K562 (cell line): ENCODE measurements around the gene TANC1. TPM values are rescaled to one million over a fixed set of nuclear protein-coding genes. Genes with fewer than 3 reads are reported as not detected.

Source experiments
- ATAC-seq: fragments of 200-7000 bp; cut with Tn5 transposase; 3 replicates; pipeline ENCODE4 v1.9.1; 2020; ENCODE audit warnings: moderate library complexity
- BruUV-seq: library from RNA; stranded (reverse); fragments of 400-500 nt; replicated peaks from 2 replicates; lab custom pipeline; 2021; lab: Mats Ljungman, UMichigan
- CTCF ChIA-PET: fragments of 300-600 bp; formaldehyde crosslinking; extraction: SDS; loops from one replicate; lab custom pipeline; 2021; ENCODE audit warnings: low intra/inter-chr PET ratio; lab: Yijun Ruan, JAX
- POLR2A ChIA-PET: fragments of 300-600, 350-650 bp; sonication (Branson Sonifier 250); formaldehyde crosslinking; extraction: SDS; loops from one replicate; lab custom pipeline; 2021; ENCODE audit warnings: antibody characterized with exemption, inconsistent platforms; lab: Yijun Ruan, JAX
- DNase-seq, 4 experiments: peaks; one replicate each; pipeline versions ENCODE4 v3.0.0 to v3.0.0-alpha.2; 2011 to 2018; ENCODE audit warnings: low spot score in 3 of 4, mixed read lengths in 3 of 4; ENCODE audit errors: extremely low read depth in 1 of 4
- FAIRE-seq: peaks from 2 replicates; lab custom pipeline; 2011; peaks lifted over from hg19 to GRCh38; lab: Jason Lieb, UNC
- H2AFZ ChIP-seq: 2 replicates; pipeline ENCODE4 v1.6.0; 2011; ENCODE audit warnings: low read depth, low read length, control low read depth, inconsistent platforms
- H3K27ac ChIP-seq: fragments of 200-600 bp; 3 replicates; pipeline ENCODE4 v1.8.0; 2011; ENCODE audit warnings: low read depth, mild to moderate bottlenecking, control low read depth, inconsistent platforms, low read length, moderate library complexity, mixed read lengths; ENCODE audit errors: extremely low read depth
- H3K27me3 ChIP-seq, 2 experiments: fragments of 300-600 bp in 1 of 2; 2 replicates in 1 of 2; 3 replicates in 1 of 2; pipeline versions ENCODE4 v1.6.0 to v1.8.0; 2011; ENCODE audit warnings: inconsistent platforms in 2 of 2, low read length in 2 of 2, mild to moderate bottlenecking in 1 of 2, mixed read lengths in 1 of 2, moderate library complexity in 1 of 2; ENCODE audit not compliant: control insufficient read depth in 2 of 2, insufficient read depth in 2 of 2
- H3K36me3 ChIP-seq: fragments of 300-600 bp; 3 replicates; pipeline ENCODE4 v1.8.0; 2011; ENCODE audit warnings: mild to moderate bottlenecking, low read length, inconsistent platforms; ENCODE audit not compliant: control insufficient read depth, insufficient read depth
- H3K4me1 ChIP-seq, 2 experiments: fragments of 200-600 bp in 1 of 2; replicated peaks in 1 of 2; 2 replicates in 1 of 2; 3 replicates in 1 of 2; pipeline versions ENCODE4 v1.5.1 to v1.8.0; 2011; ENCODE audit warnings: inconsistent platforms in 2 of 2, low read length in 2 of 2, mild to moderate bottlenecking in 1 of 2, mixed read lengths in 1 of 2, moderate library complexity in 1 of 2; ENCODE audit not compliant: control insufficient read depth in 2 of 2, insufficient read depth in 2 of 2
- H3K4me2 ChIP-seq: 2 replicates; pipeline ENCODE4 v1.6.1; 2011; ENCODE audit warnings: low read length, control low read depth, inconsistent platforms, mixed read lengths; ENCODE audit not compliant: insufficient read depth
- H3K4me3 ChIP-seq: fragments of 200-600 bp; sonication (generic), shearing (Covaris generic); 2 replicates; pipeline ENCODE4 v1.5.1; 2016; ENCODE audit warnings: control low read depth, inconsistent platforms
- H3K79me2 ChIP-seq: fragments of 200-600 bp; 3 replicates; pipeline ENCODE4 v1.8.0; 2011; ENCODE audit warnings: low read length, inconsistent platforms; ENCODE audit not compliant: control insufficient read depth, insufficient read depth
- H3K9ac ChIP-seq, 2 experiments: 2 replicates each; pipeline versions ENCODE4 v1.6.0 to v1.6.1; 2011; ENCODE audit warnings: low read depth in 2 of 2, low read length in 2 of 2, control low read depth in 1 of 2, inconsistent platforms in 1 of 2, mild to moderate bottlenecking in 1 of 2, mixed read lengths in 1 of 2; ENCODE audit not compliant: insufficient read depth in 1 of 2
- H3K9me1 ChIP-seq: one replicate; pipeline ENCODE4 v1.6.0; 2011; ENCODE audit warnings: inconsistent platforms, mild to moderate bottlenecking, low read length, moderate library complexity; ENCODE audit not compliant: control insufficient read depth, insufficient read depth
- H3K9me3 ChIP-seq: replicated peaks from 2 replicates; pipeline ENCODE4 v1.5.1; 2011; ENCODE audit warnings: low read depth, low read length, inconsistent platforms; ENCODE audit not compliant: control insufficient read depth, insufficient read depth
- H4K20me1 ChIP-seq: replicated peaks from 2 replicates; pipeline ENCODE4 v1.6.1; 2011; ENCODE audit warnings: low read length, inconsistent platforms, mixed read lengths; ENCODE audit not compliant: control insufficient read depth, insufficient read depth
- CBX5 ChIP-seq: IDR thresholded peaks from 2 replicates; pipeline ENCODE4 v1.6.1; 2014; ENCODE audit warnings: low read depth, borderline replicate concordance
- FUS ChIP-seq: fragments of 200-400 bp; formaldehyde crosslinking; optimal IDR thresholded peaks from 2 replicates; pipeline ENCODE3; 2017; ENCODE audit warnings: low read depth, low read length
- HCFC1 ChIP-seq: IDR thresholded peaks from 2 replicates; pipeline ENCODE4 v1.6.1; 2012; ENCODE audit warnings: low read depth, low read length, improper control_type of control experiment
- HIVEP1 ChIP-seq: fragments of 250-450 bp; sonication (Bioruptor Pico); IDR thresholded peaks from 2 replicates; pipeline ENCODE4 v1.4.0; 2020; ENCODE audit warnings: mild to moderate bottlenecking
- HMGN3 ChIP-seq: IDR thresholded peaks from 2 replicates; pipeline ENCODE4 v1.6.1; 2011; ENCODE audit warnings: borderline replicate concordance, low read depth, mild to moderate bottlenecking, mixed read lengths, low read length; ENCODE audit not compliant: insufficient read length; ENCODE audit errors: extremely low read depth
- PPARD ChIP-seq: fragments of 250-450 bp; sonication (Bioruptor Pico); IDR thresholded peaks from 2 replicates; pipeline ENCODE4 v1.8.0; 2022; ENCODE audit warnings: inconsistent platforms, mild to moderate bottlenecking, moderate library complexity
- RUNX1 ChIP-seq: sonication (generic); IDR thresholded peaks from 2 replicates; pipeline ENCODE4 v1.6.1; 2016; ENCODE audit warnings: antibody characterized with exemption, low read depth
- STAG1 ChIP-seq: sonication (generic); formaldehyde crosslinking; IDR thresholded peaks from 2 replicates; pipeline ENCODE4 v1.5.0; 2020; ENCODE audit warnings: missing genetic modification reagents, borderline replicate concordance
- TAF1 ChIP-seq: IDR thresholded peaks from 2 replicates; pipeline ENCODE4 v1.6.1; 2011; ENCODE audit warnings: mild to moderate bottlenecking, low read length, moderate library complexity; ENCODE audit not compliant: insufficient read depth, control insufficient read depth, severe bottlenecking; ENCODE audit errors: extremely low read depth
- YY1 ChIP-seq, 3 experiments: IDR thresholded peaks; 2 replicates each; pipeline ENCODE4 v1.6.1; 2011; ENCODE audit warnings: low read length in 2 of 3, mild to moderate bottlenecking in 2 of 3, moderate library complexity in 2 of 3, borderline replicate concordance in 1 of 3, control low read depth in 1 of 3, low read depth in 1 of 3; ENCODE audit not compliant: insufficient read depth in 3 of 3, insufficient replicate concordance in 2 of 3, control insufficient read depth in 1 of 3, insufficient read length in 1 of 3; ENCODE audit errors: extremely low read depth in 1 of 3
- ZFP91 ChIP-seq: sonication (generic); formaldehyde crosslinking; IDR thresholded peaks from 2 replicates; pipeline ENCODE4 v1.8.0; 2022; ENCODE audit warnings: mild to moderate bottlenecking, missing genetic modification reagents
- ZNF274 ChIP-seq: IDR thresholded peaks from 2 replicates; pipeline ENCODE4 v1.6.1; 2011; ENCODE audit warnings: low read depth, mild to moderate bottlenecking, low read length, moderate library complexity, borderline replicate concordance
- WGBS: fragments of 100-300 bp; shearing (Covaris generic); methylation state at CpG from one replicate; pipeline ENCODE4 v1.1.6; 2016; ENCODE audit warnings: low coverage, mixed read lengths; ENCODE audit not compliant: insufficient coverage; ENCODE audit errors: missing lambda C conversion rate; 5-methylcytosine and 5-hydroxymethylcytosine counted together
- in situ Hi-C: fragments of 300-500 bp; cut with MboI; formaldehyde crosslinking; loops from 4 replicates; pipeline ENCODE4 v1.15.0; 2018; ENCODE audit warnings: inconsistent platforms, mixed read lengths
- intact Hi-C: fragments of 100-400 bp; cut with micrococcal nuclease; formaldehyde crosslinking; loops from 2 replicates; pipeline ENCODE4 v1.14.2; 2022
- polyA plus RNA-seq, 8 experiments: library from polyadenylated mRNA; depleted of rRNA in 4 of 8; stranded (reverse) in 5 of 8; unstranded in 3 of 8; fragments of >200 nt; fragmentation: Nextera tagmentation in 2 of 8; fragmentation: Illumina TruSeq in 1 of 8; extraction: Ambion mirVana in 2 of 8; extraction: Trizol in 1 of 8; gene quantifications; 2 replicates each; pipeline versions ENCODE4 v1.2.1 to v1.2.3, GENCODE V29; 2011 to 2014; ENCODE audit warnings: inconsistent platforms in 1 of 8, missing spikeins in 1 of 8
- total RNA-seq, 7 experiments: library from RNA; depleted of rRNA in 6 of 7; stranded (reverse); fragments of >200 nt in 6 of 7; fragmentation: Illumina TruSeq in 2 of 7; extraction: Trizol in 2 of 7; gene quantifications; 2 replicates each; pipeline versions ENCODE4 v1.2.1 to v1.2.3, GENCODE V29; 2011 to 2021; ENCODE audit warnings: low replicate concordance in 1 of 7
- TF ChIP-seq, protein P1 (sequence below): IDR thresholded peaks from 3 replicates; pipeline ENCODE4 v1.6.1; 2011; ENCODE audit warnings: borderline replicate concordance, mild to moderate bottlenecking; ENCODE audit not compliant: insufficient read length, insufficient read depth

The TANC1 gene
- total and polyA plus RNA-seq, 9 of the 15 experiments (the other 6 are each of a cell fraction or from before 2014, with no cell fraction given) = under 0.01 to 0.20 (median 0.07) TPM; not detected in 1

- H3K27ac ChIP-seq = no peak overlapping the region
- in situ Hi-C loops (loop anchor here (25.0 kb wide), 1 partner anchor 890 kb away; no protein-coding TSS in a partner anchor), intact Hi-C loops (no loop called here)
- no peaks in the 10 kb centered on the region for H3K79me2 ChIP-seq
- H3K4me1 ChIP-seq = peaks cover 0 to 4% of the 10 kb centered on the region in 2 experiments; a peak in 1 of 5 replicates
- H4K20me1 ChIP-seq = no peaks in the 10 kb centered on the region
- DNase-seq (no peak), FAIRE-seq (no peak), ATAC-seq (no peak)
- CTCF ChIA-PET = interaction anchor here (0.6 kb wide), 1 partner anchor 23 kb away, joined by 5 read pairs; no protein-coding TSS in a partner anchor
- H3K9me1 ChIP-seq = no peaks in the 10 kb centered on the region
- 0% methylated on average over 15 of the region's 15 CpGs for WGBS
- peaks cover 0 to 8% of the 10 kb centered on the region in 2 experiments; a peak in 1 of 5 replicates for H3K27me3 ChIP-seq
- H3K9me3 ChIP-seq = no peaks in the 10 kb centered on the region
- H3K36me3 ChIP-seq = no peaks in the 10 kb centered on the region
- H3K9ac ChIP-seq = no peak overlapping the region
- H2AFZ ChIP-seq = no peak overlapping the region
- no TSS peak for BruUV-seq
- no peak overlapping the region for H3K4me2 ChIP-seq
- POLR2A ChIA-PET = no interaction called here
- no peak overlapping the region for H3K4me3 ChIP-seq
- TF ChIP-seq ZNF274 = no peak
- TF ChIP-seq TAF1 = no peak
- TF ChIP-seq, protein P1, sequence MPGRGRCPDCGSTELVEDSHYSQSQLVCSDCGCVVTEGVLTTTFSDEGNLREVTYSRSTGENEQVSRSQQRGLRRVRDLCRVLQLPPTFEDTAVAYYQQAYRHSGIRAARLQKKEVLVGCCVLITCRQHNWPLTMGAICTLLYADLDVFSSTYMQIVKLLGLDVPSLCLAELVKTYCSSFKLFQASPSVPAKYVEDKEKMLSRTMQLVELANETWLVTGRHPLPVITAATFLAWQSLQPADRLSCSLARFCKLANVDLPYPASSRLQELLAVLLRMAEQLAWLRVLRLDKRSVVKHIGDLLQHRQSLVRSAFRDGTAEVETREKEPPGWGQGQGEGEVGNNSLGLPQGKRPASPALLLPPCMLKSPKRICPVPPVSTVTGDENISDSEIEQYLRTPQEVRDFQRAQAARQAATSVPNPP = no peak
- no peak for TF ChIP-seq YY1 (IDR thresholded peaks at IDR 0.05; ENCODE audit: borderline replicate concordance in 1 of 3, control insufficient read depth in 1 of 3, extremely low read depth in 1 of 3, insufficient read depth in 3 of 3, insufficient read length in 1 of 3, insufficient replicate concordance in 2 of 3, low read depth in 1 of 3, low read length in 2 of 3)
- TF ChIP-seq HCFC1 = no peak
- no peak for TF ChIP-seq HMGN3
- no peak for TF ChIP-seq STAG1
- TF ChIP-seq RUNX1 = no peak
- no peak for TF ChIP-seq HIVEP1
- no peak for TF ChIP-seq PPARD (CRISPR knock-in tag)
- TF ChIP-seq FUS = no peak
- no peak for TF ChIP-seq CBX5
- no peak for TF ChIP-seq ZFP91
Measured at GRCh38 chr2:158921599-158922408, 46.6 kb upstream of the TANC1 start.
